T-helper 2 cell treated with Interferon-gamma antibody and Interleukin-4, amounts not matched to agents 100 ng/mL and 5 ng/mL, for 36 hours (primary cell): ENCODE data around the gene SLC22A3. TPM values are rescaled to one million over a fixed set of nuclear protein-coding genes. Genes with fewer than 3 reads are reported as not detected.
"Not testable (repeated sequence)": the region's sequence is repeated elsewhere in the genome, so short reads cannot be mapped to it uniquely, and the experiment has no call there.

Source experiments
- intact Hi-C: fragments of 100-400 bp; cut with micrococcal nuclease; formaldehyde crosslinking; loops from one replicate; pipeline ENCODE4 v1.15.1; 2023
- total RNA-seq: library from RNA; stranded (reverse); gene quantifications from 2 replicates; pipeline ENCODE4 v1.2.3, GENCODE V29; 2022

The SLC22A3 gene
- total RNA-seq, 1 donor from 2014 or later = not detected

DNA sequence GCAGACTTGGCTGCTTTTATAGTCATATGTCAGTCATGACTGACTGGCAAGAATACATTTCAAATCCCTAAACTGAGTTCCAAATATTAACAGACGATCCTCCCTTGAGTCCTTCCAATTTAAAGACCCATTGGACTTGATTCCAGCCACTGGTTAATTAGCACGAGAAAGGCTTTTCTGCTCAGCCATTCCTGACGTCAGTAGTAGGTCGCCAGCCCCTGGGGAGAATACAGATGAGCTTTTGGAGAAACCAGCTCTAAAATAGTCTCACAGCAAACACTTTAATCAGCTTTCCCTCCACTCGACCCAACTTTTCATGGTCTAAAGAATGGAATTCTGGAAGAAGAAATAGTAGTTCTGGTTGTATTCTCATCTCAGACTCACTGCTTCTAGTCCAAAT is 91.6 kb downstream of the SLC22A3 start:
- intact Hi-C loops = no loop called here

DNA sequence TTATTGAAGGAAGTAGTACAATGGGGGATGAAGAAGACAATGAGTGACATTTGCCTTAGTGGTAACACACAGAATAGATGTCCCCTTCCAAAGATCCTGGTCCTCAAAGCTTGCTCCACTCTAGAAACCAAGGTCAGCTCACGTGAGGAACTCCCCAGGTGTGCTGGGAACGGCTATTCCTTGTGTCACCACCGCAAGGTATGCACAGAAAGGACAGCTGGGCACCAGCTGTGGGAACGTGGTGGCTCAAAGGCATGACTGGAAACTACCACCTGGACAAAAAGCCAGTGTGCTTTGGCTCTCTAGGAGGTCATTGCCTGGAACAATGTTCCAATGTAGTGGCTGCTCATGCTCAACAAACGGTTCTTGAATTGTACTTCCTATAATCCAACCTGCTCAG is 94.0 kb downstream of the SLC22A3 start:
- intact Hi-C loops = no loop called here

DNA sequence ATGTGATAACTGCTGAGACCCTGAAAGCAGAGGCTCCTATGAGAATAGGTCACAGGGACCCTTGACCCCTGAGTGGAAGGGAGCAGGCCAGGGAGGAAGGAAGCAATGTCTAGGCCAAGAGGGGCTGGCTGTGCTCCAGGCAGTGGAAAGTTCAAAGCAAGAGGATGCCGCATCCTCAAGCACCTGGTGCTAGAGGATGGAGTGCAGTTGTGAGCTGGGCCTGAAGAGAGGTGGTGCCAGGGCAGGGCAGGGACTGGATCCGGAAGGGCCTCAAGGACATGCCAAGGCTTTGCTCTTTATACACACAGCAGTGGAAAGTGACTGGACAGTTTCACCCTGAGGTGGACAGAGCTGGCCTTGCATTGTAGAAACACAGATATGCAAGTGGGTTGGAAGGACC is 97.0 kb downstream of the SLC22A3 start:
- intact Hi-C loops = no loop called here

DNA sequence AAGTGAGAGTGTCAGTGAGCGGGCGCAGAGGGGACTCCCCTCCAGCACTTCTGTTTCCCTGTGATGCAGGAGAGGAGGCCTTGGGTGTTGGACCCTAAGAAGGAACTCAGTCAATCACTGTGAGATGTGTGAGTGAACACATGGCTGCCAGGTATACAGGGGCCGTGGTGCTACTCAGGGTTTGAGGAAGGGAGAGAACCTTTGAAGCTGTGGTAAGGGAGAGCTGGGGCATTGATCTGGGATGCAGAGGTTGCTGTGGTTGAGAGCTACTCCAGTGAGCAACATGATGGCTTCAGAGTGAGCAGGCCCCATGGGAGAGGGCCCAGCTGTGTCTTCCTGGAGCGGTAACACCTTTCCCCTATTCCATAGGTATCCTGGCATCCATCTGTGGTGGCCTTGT is 99.2 kb downstream of the SLC22A3 start:
- intact Hi-C loops = no loop called here

DNA sequence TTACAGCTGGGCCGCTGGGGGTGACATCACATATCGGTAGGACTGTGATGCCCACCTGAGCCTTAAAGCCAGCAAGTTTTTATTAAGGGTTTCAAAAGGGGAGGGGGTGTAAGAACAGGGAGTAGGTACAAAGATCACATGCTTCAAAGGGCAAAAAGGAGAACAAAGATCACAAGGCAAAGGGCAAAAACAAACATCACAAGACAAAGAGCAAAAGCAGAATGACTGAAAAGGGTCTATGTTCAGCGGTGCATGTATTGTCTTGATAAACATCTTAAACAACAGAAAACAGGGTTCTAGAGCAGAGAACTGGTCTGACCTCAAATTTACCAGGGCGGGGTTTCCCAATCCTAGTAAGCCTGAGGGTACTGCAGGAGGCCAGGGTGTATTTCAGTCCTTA is 101.6 kb downstream of the SLC22A3 start:
- intact Hi-C loops = loop anchor here (10.0 kb wide), 1 partner anchor 505 kb away; no protein-coding TSS in a partner anchor

DNA sequence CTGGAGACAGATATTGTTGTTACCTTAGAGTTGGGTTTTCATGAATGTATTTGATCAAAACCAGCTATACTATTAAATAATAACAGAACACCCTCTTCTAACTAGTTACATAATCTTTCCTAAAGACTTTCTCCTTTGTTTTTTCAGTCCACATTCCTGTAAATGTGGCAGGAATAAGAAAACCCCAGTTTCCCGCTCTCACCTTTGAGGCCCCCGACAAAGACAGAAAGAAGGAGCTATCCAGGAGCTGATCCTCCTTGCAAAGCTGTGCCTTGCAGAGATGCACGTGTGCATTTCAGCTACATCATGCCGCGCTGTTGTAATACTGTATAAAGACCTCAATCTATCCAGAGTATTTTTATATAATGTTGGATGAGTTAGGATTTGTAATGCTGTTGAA is 102.7 kb downstream of the SLC22A3 start:
- intact Hi-C loops = loop anchor here (10.0 kb wide), 1 partner anchor 506 kb away; no protein-coding TSS in a partner anchor

DNA sequence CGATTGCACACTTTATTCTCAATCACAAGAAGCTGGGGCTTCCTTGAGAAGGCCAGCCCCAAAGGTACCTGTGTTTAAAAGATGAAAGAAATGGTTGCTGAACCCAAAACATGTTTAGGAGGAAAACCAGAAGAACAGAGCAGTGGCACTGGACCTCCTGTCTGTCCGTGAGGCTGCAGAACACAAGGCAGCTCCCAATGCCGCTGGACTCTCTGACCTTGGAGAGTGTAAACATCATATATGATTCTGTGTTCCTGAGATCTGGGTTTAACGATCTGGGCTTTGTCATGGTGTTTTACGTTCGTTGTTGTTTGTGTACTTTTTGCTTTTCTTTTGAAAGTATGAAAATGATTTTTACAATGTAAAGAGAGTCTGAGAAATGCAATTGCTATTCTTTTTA is 106.1 kb downstream of the SLC22A3 start:
- intact Hi-C loops = loop anchor here (10.0 kb wide), 1 partner anchor 510 kb away; no protein-coding TSS in a partner anchor

DNA sequence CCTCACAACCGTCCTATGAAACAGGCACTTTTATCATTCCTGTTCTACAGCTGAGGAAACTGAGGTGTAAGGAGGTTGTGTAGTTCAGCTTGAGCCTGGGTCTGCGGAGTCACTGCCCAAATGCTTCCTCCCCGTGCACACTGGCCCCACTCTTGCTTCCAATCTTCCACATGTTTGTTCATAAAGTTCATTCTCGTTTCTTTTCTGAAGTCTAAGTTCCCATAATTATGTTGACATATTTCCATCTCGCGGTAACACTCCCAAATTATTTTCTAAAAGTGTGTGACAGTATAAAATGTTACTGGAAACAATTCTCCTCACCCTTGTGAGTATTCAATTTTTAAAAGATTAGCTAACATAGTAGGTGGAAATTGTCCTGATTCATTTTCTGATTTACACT is 106.9 kb downstream of the SLC22A3 start:
- intact Hi-C loops = loop anchor here (5.0 to 10.0 kb wide), 2 partner anchors 510 to 593 kb away; no protein-coding TSS in a partner anchor

DNA sequence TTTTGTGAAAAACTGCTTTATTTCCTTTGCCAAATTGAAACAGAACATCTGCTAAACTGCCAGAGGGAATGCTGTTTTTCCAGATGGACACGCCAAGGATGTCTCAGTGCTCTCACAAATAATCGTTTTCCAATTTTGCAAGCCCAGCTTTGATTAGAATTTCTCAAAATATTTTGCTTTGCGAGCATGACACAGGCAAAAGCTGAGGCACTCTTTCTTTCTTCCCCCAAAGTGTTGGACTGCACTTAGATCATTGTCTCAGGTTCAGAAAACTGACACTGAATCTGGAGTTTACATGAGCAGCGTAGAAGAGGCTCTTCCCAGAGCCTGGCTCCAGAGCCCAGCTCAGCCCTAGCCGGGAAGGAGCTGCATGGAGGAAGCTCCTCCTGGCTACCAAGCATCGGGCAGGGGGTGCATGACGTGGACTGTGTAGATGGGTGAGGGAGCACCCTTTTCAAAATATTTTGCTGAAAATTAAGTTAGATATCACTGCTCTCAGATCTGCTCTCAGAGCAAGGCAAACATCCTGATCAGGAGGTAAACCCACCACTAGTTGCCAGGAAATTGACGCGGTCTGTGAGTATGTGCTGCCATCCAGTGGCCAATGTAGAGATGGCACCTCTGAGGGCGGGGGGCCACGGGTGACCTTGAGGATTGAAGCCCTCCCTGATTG is 107.5 kb downstream of the SLC22A3 start:
- intact Hi-C loops = loop anchor here (1.0 to 10.0 kb wide), 4 partner anchors 80 to 593 kb away; no protein-coding TSS in a partner anchor

DNA sequence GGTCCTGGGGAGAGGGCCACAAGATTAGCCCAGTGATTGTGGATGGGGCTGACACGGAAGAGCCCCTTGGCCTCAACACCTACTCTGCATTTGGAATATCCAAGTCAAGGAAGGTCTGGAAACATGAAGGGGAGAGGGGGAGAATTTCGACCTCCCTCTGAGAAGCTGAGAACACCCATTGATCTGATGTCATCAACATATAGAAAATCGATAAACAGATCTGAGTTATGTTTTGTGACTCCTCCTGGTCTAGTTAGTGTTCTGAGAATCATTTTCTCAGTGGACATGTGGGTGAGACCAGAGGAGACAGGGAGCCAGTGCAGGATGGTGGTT is 108.0 kb downstream of the SLC22A3 start:
- intact Hi-C loops = loop anchor here (1.0 to 10.0 kb wide), 4 partner anchors 79 to 594 kb away; no protein-coding TSS in a partner anchor

DNA sequence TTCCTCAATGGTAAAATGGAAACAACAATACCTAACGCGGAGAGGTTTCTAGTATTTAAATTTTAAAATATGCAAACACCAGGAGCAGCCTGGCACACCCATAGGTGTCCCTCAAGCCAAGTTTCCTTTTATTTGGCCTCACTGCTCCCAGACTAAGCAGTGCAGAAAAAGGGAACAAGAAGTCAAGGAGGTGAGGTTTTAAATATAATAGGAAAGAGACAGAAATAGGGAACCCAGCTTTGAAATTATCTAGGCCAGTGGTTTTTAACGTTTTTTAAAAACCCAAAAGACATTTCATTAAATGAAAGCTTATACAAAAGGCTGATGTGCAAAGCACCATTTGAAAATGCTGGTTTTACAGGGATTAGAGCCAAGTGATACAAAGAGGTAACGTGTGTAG is 109.6 kb downstream of the SLC22A3 start:
- intact Hi-C loops = loop anchor here (5.0 to 10.0 kb wide), 2 partner anchors 513 to 596 kb away; no protein-coding TSS in a partner anchor

DNA sequence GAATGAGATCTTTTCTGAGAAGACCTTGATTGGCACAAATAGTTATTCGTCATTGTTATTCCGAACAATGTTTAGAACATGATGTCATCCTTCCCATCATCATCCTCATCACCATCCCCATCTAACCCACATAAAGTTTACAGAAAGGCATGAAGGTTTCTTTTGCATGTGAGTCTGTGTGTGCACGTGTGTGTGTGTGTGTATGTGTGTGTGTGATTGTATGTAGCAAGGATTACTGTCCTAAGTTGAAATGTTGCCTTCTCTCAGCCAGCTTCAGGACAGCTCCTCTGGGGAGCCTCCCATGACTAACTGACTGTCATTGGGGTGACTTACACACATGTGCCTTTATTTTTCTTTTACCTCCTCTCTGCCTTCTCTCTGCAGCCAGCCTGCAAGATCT is 113.5 kb downstream of the SLC22A3 start:
- intact Hi-C loops = loop anchor here (1.0 to 10.0 kb wide), 3 partner anchors 59 to 769 kb away; partner anchors contain the start of gene SOD2

DNA sequence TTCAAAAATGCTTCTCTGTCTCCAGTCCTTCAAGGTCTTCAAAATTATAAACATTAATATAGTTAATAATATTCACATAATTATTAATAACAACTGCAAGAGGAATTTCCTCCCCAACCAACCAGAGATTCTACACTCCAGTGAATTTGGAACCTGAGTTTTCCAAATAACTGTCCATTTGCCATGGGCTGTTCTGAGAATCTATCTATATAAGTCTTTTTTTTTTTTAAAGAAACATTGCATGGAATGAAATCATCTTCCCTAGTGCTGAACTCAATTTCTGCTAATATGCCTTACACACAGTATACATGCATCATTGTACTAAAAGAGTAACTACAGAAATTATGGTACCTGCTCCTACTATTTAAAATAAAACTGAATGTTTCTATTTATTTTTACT is 113.9 kb downstream of the SLC22A3 start:
- intact Hi-C loops = loop anchor here (1.0 to 10.0 kb wide), 3 partner anchors 58 to 770 kb away; partner anchors contain the start of gene SOD2

DNA sequence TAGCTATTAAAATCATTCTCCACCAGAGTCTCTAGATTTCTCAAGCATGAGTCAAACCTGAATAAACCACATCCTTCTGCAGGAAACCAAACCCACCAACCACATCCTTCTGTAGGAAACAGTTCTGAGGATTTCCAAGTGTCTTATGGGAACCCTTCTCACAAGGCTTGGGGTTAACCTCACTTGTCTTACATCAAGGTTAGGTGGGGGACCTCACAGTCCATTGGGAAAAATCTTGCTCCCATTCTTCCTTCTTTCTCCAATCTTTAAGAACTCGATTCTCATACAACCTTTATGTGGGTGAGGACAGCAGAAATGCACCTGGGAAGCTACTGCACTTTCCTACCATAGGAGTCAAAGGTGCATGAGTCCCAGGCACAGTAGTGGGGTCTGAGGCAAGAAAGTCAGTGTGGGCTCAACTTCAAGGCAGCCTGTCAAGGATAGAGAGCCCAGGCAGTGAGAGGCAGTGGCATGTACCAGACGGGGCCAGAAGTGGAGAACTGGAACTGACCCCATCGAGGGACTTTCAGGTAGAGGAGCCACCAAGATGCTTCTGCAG is 114.5 kb downstream of the SLC22A3 start:
- intact Hi-C loops = loop anchor here (1.0 to 10.0 kb wide), 3 partner anchors 58 to 770 kb away; partner anchors contain the start of gene SOD2

DNA sequence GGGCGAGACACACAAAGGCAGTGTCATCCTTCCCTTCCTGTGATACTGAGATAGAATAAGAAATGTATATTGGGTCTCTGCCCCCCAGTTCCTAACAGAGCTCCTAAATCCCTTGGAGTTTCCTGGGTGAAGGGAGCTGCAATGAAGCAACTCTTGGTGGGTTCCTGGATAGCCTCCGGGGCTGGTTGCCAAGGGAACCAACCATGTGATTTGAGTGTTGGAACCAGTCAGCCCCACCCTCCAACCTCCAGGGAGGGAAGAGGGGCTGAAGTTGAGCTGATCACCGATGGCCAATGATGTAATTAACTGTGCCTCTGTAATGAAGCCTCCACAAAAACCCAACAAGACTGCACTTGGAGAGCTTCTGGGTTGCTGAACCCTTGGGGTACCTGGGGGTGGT is 116.6 kb downstream of the SLC22A3 start:
- intact Hi-C loops = loop anchor here (5.0 to 10.0 kb wide), 2 partner anchors 490 to 772 kb away; partner anchors contain the start of gene SOD2

DNA sequence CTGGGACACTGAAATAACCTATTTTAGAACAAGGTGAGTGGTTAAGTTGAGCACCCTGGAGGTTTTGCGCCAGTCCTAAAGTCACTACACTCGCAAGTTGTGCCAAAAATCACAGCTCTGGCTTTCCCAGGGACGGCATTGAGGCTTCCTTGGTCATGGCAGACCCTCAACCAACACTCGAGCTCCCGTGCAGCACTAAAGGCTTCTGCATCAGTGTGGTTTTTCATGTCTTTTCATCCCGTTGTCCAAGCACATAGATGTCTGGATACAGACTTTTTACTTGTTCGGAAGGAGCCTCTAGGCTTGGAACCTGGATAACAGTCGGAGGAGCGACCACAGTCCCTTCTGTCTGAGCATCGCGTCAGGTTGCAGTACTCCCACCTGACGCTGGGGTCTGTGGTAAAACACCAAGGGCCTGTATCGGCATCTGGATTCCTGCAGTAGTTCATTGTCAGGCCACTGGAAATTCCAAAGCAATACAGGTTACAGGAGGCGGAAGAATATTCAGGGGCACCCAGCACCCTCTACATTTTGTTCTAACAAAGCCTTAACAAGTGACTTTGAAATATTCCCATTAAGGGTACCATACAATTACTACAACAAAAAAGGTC is 119.2 kb downstream of the SLC22A3 start:
- intact Hi-C loops = loop anchor here (10.0 kb wide), 1 partner anchor 493 kb away; no protein-coding TSS in a partner anchor

DNA sequence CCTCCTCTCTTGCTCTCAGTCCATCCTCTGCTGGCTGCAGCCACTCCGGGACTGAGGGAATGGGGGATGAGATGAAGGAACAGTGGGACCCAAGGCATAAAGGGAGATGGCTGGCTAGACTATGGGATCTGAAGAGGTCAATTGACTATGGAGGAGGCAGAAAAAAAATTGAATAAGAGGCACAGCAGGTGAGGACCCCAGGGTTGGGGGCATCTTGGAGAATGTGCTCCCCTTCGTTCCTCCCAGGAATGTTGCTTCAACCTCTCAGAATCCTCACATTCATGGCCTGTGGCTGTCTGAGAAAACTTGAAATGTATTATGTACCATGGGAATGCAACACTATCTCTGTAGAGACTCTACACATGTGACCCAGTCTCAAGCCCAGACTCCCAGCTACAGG is 121.0 kb downstream of the SLC22A3 start:
- intact Hi-C loops = loop anchor here (10.0 kb wide), 1 partner anchor 494 kb away; no protein-coding TSS in a partner anchor

DNA sequence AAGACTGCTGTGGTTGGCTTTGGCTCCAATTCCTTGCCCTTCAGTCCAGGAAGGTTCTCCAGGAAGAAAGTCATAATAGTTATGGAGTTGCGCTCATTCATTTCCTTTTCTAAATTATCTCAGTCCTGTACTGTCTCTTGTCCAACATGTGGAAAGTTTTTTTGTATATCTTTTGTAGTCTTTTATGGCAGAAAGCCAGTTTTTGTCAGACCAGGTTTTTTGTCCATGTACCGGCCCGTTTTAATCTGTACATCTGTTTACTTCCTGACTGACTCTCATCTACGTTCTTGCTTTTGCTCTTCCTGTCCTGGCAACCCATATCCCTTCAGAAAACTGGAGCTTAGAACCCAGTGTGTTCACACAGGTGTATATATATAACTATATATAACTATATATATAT is 127.9 kb downstream of the SLC22A3 start:
- intact Hi-C loops = not testable (repeated sequence)

DNA sequence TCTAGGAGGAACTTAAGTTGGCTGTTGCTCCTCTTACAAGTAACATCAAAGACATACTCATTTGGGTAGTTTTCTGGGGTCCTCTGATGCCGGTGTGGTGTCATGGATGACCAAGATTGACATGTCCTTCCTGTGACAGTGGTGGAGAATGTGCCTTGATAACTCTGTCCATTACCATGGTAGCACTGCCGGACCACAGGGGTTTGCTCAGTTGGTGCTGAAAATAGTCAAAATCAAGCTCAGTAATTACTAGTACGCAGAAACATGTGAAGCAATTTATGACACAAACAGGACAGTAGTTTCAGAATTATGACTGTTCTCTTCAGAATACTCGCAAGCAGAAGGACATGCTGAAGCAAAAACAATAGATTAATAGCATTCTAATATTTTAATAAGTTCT is 128.9 kb downstream of the SLC22A3 start:
- intact Hi-C loops = not testable (repeated sequence)

DNA sequence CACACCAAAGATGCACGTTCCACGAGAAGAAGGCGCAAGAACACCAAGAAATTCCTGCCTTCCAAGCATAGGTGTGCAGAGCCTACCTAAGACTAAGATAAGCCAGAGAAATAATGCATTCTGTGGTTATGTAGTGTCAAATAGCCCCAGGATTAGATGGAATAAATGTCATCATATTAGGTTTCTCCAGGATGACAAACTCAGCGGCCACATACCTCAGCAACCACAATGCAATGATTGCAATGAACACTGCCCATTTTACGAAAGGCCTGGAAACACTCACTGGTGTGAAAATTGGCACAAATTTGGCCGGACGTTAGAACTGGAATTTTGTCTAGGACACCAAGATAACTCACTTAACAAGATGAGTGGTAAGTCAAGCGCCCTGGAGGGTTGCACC is 129.7 kb downstream of the SLC22A3 start:
- intact Hi-C loops = no loop called here

DNA sequence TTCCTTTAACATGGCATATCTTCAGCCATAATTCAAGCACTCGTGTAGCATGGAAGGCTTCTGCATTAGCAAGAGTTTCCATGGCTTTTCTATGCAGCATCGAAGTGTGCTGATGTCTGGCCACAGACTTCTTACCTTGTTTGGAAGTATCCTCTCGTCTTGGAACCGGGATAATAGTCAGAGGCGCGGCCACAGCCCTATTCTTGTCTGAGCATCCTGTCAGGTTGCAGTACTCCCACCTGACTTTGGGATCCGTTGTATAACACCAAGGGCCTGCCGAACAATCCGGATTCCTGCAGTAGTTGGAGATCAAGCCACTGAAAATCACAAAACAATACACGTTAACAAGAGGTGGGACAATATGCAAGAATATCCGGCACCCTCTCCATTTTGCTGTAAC is 138.9 kb downstream of the SLC22A3 start:
- intact Hi-C loops = no loop called here

DNA sequence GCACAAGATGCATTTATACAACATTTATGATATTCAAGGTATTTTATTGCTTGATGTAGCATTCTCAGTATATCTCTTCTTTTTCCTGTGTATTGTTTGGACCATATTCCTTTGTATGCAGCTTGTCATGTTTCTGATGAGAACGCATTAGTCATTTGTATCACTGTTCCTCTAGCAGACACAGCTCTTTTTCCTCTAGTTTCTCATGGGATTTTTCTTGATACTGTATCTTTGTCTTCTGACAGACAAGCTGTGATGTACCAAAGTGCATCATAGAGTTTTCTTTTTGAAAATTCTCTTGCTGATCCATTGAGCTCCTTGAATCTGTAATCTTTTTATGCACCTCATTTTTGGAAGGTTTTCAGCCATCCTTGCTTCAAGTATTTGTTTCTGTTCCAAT is 140.9 kb downstream of the SLC22A3 start:
- intact Hi-C loops = no loop called here
